Stimulated activated naive B cell treated with anti-CD40 and anti-IgM and Interleukin-4, amounts not matched to agents 10 μg/mL and 1 μg/mL and 100 μg/mL, for 72 hours (primary cell): ENCODE data around the gene RHOT1.
A peak's percentile ranks its signal among the peaks of the same experiment; 100 is the strongest.

Source experiments
- ATAC-seq, 2 donors: fragments of 150-1000 bp; cut with Tn5 transposase; replicated peaks; 2 replicates each; pipeline ENCODE4 v1.10.0; 2021; ENCODE audit warnings: moderate library complexity in 1 of 2
- DNase-seq: peaks from one replicate; pipeline ENCODE4 v3.0.0; 2021
- H3K27ac Mint-ChIP-seq: one replicate; pipeline ENCODE4 v1.8.0; 2022; ENCODE audit warnings: mild to moderate bottlenecking, mixed read lengths
- H3K27me3 Mint-ChIP-seq, 2 donors: one replicate each; pipeline ENCODE4 v1.8.0; 2022; ENCODE audit warnings: mixed read lengths in 2 of 2
- H3K36me3 Mint-ChIP-seq, 2 donors: one replicate each; pipeline ENCODE4 v1.8.0; 2022; ENCODE audit warnings: mixed read lengths in 2 of 2, mild to moderate bottlenecking in 1 of 2
- H3K4me1 Mint-ChIP-seq, 2 donors: one replicate each; pipeline ENCODE4 v1.8.0; 2022; ENCODE audit warnings: mixed read lengths in 2 of 2, mild to moderate bottlenecking in 1 of 2
- H3K4me3 Mint-ChIP-seq, 2 donors: one replicate each; pipeline ENCODE4 v1.8.0; 2022; ENCODE audit warnings: mild to moderate bottlenecking in 2 of 2, mixed read lengths in 2 of 2, moderate library complexity in 1 of 2
- H3K9me3 Mint-ChIP-seq, 2 donors: one replicate each; pipeline ENCODE4 v1.8.0; 2022; ENCODE audit warnings: mixed read lengths in 2 of 2, mild to moderate bottlenecking in 1 of 2

The RHOT1 gene

GRCh38 chr17:32192379-32192778 lies 50.1 kb downstream of the RHOT1 start:
- Mint-ChIP-seq H3K4me3 (no peak overlapping the region), H3K36me3 (peaks cover 25 to 26% of the 10 kb centered on the region in 2 donors), H3K9me3 (no peaks in the 10 kb centered on the region), H3K4me1 (no peaks in the 10 kb centered on the region), H3K27ac (no peak overlapping the region), H3K27me3 (no peaks in the 10 kb centered on the region)
- ATAC-seq (no peak), DNase-seq (no peak)

GRCh38 chr17:32197987-32198386 lies 55.7 kb downstream of the RHOT1 start:
- no peaks in the 10 kb centered on the region for H3K4me1 Mint-ChIP-seq

GRCh38 chr17:32206861-32207260 lies 64.6 kb downstream of the RHOT1 start:
- Mint-ChIP-seq H3K4me3 (no peak overlapping the region), H3K36me3 (peaks cover 17 to 25% of the 10 kb centered on the region in 2 donors), H3K27me3 (no peaks in the 10 kb centered on the region)

More at GRCh38 chr17:32197987-32198386, 55.7 kb downstream of the RHOT1 start:
- DNase-seq (no peak), ATAC-seq (no peak)
- no peak overlapping the region for H3K4me3 Mint-ChIP-seq
- H3K9me3 Mint-ChIP-seq: no peaks in the 10 kb centered on the region
- no peak overlapping the region for H3K27ac Mint-ChIP-seq
- no peaks in the 10 kb centered on the region for H3K27me3 Mint-ChIP-seq
- H3K36me3 Mint-ChIP-seq: peaks cover 28 to 29% of the 10 kb centered on the region in 2 donors

GRCh38 chr17:32208436-32208835 lies 66.1 kb downstream of the RHOT1 start:
- no peak overlapping the region for H3K27ac Mint-ChIP-seq

More at GRCh38 chr17:32206861-32207260, 64.6 kb downstream of the RHOT1 start:
- no peaks in the 10 kb centered on the region for H3K9me3 Mint-ChIP-seq
- H3K27ac Mint-ChIP-seq: no peak overlapping the region
- ATAC-seq: no peak
- no peak for DNase-seq
- no peaks in the 10 kb centered on the region for H3K4me1 Mint-ChIP-seq

GRCh38 chr17:32209608-32210007 lies 67.3 kb downstream of the RHOT1 start:
- no peak overlapping the region for H3K4me3 Mint-ChIP-seq
- H3K27me3 Mint-ChIP-seq: no peaks in the 10 kb centered on the region
- DNase-seq: no peak
- no peak overlapping the region for H3K27ac Mint-ChIP-seq
- ATAC-seq: no peak
- H3K36me3 Mint-ChIP-seq: peaks cover 32 to 42% of the 10 kb centered on the region in 2 donors
- no peaks in the 10 kb centered on the region for H3K4me1 Mint-ChIP-seq
- H3K9me3 Mint-ChIP-seq: no peaks in the 10 kb centered on the region

More at GRCh38 chr17:32208436-32208835, 66.1 kb downstream of the RHOT1 start:
- Mint-ChIP-seq H3K4me3 (no peak overlapping the region), H3K9me3 (no peaks in the 10 kb centered on the region), H3K36me3 (peaks cover 26 to 35% of the 10 kb centered on the region in 2 donors), H3K4me1 (no peaks in the 10 kb centered on the region), H3K27me3 (no peaks in the 10 kb centered on the region)
- DNase-seq: no peak
- ATAC-seq: no peak

- Mint-ChIP-seq H3K27ac (no peak overlapping the region), H3K4me1 (no peaks in the 10 kb centered on the region), H3K27me3 (no peaks in the 10 kb centered on the region), H3K9me3 (no peaks in the 10 kb centered on the region), H3K36me3 (peaks cover 32 to 33% of the 10 kb centered on the region in 2 donors), H3K4me3 (no peak overlapping the region)
- DNase-seq (no peak), ATAC-seq (no peak)
Measured at GRCh38 chr17:32211671-32212070, 69.4 kb downstream of the RHOT1 start.

- Mint-ChIP-seq H3K4me1 (peaks cover 9 to 24% of the 10 kb centered on the region in 2 donors), H3K27ac (no peak overlapping the region), H3K4me3 (no peak overlapping the region), H3K27me3 (no peaks in the 10 kb centered on the region), H3K36me3 (peaks cover 25 to 27% of the 10 kb centered on the region in 2 donors), H3K9me3 (no peaks in the 10 kb centered on the region)
- ATAC-seq (no peak), DNase-seq (no peak)
Measured at GRCh38 chr17:32215696-32216095, 73.4 kb downstream of the RHOT1 start.

GRCh38 chr17:32222621-32223020 lies 80.3 kb downstream of the RHOT1 start:
- ATAC-seq (no peak), DNase-seq (no peak)
- no peaks in the 10 kb centered on the region for H3K27me3 Mint-ChIP-seq
- H3K27ac Mint-ChIP-seq: no peak overlapping the region
- H3K4me1 Mint-ChIP-seq: peaks cover 15 to 50% of the 10 kb centered on the region in 2 donors
- H3K9me3 Mint-ChIP-seq: no peaks in the 10 kb centered on the region
- H3K36me3 Mint-ChIP-seq: peaks cover 11 to 20% of the 10 kb centered on the region in 2 donors
- no peak overlapping the region for H3K4me3 Mint-ChIP-seq

GRCh38 chr17:32223703-32224102 lies 81.4 kb downstream of the RHOT1 start:
- H3K4me3 Mint-ChIP-seq: peak overlapping the region; percentile 10 to 35
- H3K27ac Mint-ChIP-seq: peak overlapping the region; percentile 89
- DNase-seq: peak; percentile 2
- H3K36me3 Mint-ChIP-seq: peaks cover 9 to 17% of the 10 kb centered on the region in 2 donors
- peaks cover 15 to 45% of the 10 kb centered on the region in 2 donors for H3K4me1 Mint-ChIP-seq
- H3K9me3 Mint-ChIP-seq: no peaks in the 10 kb centered on the region
- no peaks in the 10 kb centered on the region for H3K27me3 Mint-ChIP-seq
- peak; percentile 70 to 82 for ATAC-seq

GRCh38 chr17:32226886-32227285 lies 84.6 kb downstream of the RHOT1 start:
- DNase-seq (no peak), ATAC-seq (no peak)
- Mint-ChIP-seq H3K4me1 (peaks cover 3 to 15% of the 10 kb centered on the region in 2 donors), H3K9me3 (no peaks in the 10 kb centered on the region), H3K36me3 (peaks cover 7 to 20% of the 10 kb centered on the region in 2 donors), H3K27me3 (no peaks in the 10 kb centered on the region), H3K4me3 (no peak overlapping the region), H3K27ac (no peak overlapping the region)

- Mint-ChIP-seq H3K4me3 (no peak overlapping the region), H3K27ac (no peak overlapping the region), H3K36me3 (peaks cover 7 to 13% of the 10 kb centered on the region in 2 donors), H3K4me1 (peaks cover 3 to 12% of the 10 kb centered on the region in 2 donors), H3K9me3 (no peaks in the 10 kb centered on the region), H3K27me3 (no peaks in the 10 kb centered on the region)
- no peak for ATAC-seq
- DNase-seq: no peak
Measured at GRCh38 chr17:32227910-32228309, 85.6 kb downstream of the RHOT1 start.

GRCh38 chr17:32235588-32235987 lies 93.3 kb downstream of the RHOT1 start:
- no peak for ATAC-seq

GRCh38 chr17:32239456-32239855 lies 97.2 kb downstream of the RHOT1 start:
- ATAC-seq: no peak
- H3K4me3 Mint-ChIP-seq: no peak overlapping the region
- DNase-seq: no peak

More at GRCh38 chr17:32235588-32235987, 93.3 kb downstream of the RHOT1 start:
- Mint-ChIP-seq H3K9me3 (no peaks in the 10 kb centered on the region), H3K4me3 (no peak overlapping the region), H3K27me3 (no peaks in the 10 kb centered on the region), H3K36me3 (no peaks in the 10 kb centered on the region), H3K27ac (no peak overlapping the region), H3K4me1 (no peaks in the 10 kb centered on the region)
- no peak for DNase-seq

GRCh38 chr17:32240750-32241149 lies 98.4 kb downstream of the RHOT1 start:
- H3K9me3 Mint-ChIP-seq: no peaks in the 10 kb centered on the region
- H3K4me3 Mint-ChIP-seq: no peak overlapping the region
- H3K27ac Mint-ChIP-seq: no peak overlapping the region
- no peaks in the 10 kb centered on the region for H3K27me3 Mint-ChIP-seq
- H3K4me1 Mint-ChIP-seq: no peaks in the 10 kb centered on the region
- DNase-seq: no peak
- ATAC-seq: no peak
- peaks cover 0 to 6% of the 10 kb centered on the region in 2 donors for H3K36me3 Mint-ChIP-seq

More at GRCh38 chr17:32239456-32239855, 97.2 kb downstream of the RHOT1 start:
- no peaks in the 10 kb centered on the region for H3K9me3 Mint-ChIP-seq
- peaks cover 0 to 6% of the 10 kb centered on the region in 2 donors for H3K36me3 Mint-ChIP-seq
- H3K27ac Mint-ChIP-seq: no peak overlapping the region
- H3K4me1 Mint-ChIP-seq: no peaks in the 10 kb centered on the region
- no peaks in the 10 kb centered on the region for H3K27me3 Mint-ChIP-seq

GRCh38 chr17:32241640-32242039 lies 99.3 kb downstream of the RHOT1 start:
- Mint-ChIP-seq H3K36me3 (peaks cover 0 to 6% of the 10 kb centered on the region in 2 donors), H3K27ac (no peak overlapping the region), H3K4me3 (no peak overlapping the region), H3K9me3 (no peaks in the 10 kb centered on the region), H3K27me3 (no peaks in the 10 kb centered on the region), H3K4me1 (no peaks in the 10 kb centered on the region)
- DNase-seq: no peak
- no peak for ATAC-seq
